ENCODE measurements around the gene TOX2.

Gene TOX2

DNA sequence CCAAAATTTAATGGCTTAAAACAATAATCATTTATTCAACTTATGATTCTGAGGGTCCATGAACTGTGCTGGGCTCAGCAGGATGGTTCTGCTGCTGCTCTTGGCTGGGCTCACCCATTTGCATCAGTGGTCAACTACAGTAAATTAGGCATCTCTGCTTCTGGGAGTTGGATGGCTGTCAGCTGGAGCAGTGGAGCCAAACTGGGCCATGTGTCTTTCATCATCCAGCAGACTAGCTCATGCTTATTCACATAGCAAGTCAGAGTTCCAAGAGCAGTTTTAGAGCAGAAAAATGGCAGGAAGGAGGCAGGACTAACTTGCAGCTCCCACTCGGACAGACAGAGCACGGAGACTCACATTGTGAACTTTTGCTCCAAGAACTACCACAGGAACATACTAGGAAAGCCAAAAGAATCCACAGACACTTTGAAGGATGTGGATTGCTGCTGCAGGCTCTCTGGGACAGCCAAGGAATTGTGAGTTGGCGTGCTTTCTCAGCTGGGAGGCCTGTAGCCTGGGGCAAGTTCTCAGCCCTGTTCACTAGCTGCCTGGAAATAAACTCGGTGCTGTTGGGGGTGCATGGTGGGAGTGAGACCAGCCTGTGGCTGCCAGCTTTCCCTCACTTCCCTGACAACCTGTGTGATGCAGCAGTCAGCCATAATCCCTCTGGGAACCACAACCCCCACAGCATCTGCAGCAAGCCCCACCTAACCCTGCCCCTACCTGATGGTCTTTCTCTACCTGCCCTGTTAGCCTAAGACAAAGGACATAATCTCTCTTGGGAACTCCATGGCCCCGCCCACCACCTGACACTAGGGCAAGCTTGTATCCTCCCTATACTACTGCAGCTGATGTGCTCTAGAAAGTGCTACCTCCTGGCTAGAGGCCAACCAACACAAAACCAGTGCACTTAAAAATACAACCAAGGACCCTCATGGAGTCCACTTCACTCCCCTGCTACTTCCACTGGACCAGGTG lies 143.3 kb downstream of the TOX2 start:
- no peak for DNase-seq (ENCODE audit: low spot score)

DNA sequence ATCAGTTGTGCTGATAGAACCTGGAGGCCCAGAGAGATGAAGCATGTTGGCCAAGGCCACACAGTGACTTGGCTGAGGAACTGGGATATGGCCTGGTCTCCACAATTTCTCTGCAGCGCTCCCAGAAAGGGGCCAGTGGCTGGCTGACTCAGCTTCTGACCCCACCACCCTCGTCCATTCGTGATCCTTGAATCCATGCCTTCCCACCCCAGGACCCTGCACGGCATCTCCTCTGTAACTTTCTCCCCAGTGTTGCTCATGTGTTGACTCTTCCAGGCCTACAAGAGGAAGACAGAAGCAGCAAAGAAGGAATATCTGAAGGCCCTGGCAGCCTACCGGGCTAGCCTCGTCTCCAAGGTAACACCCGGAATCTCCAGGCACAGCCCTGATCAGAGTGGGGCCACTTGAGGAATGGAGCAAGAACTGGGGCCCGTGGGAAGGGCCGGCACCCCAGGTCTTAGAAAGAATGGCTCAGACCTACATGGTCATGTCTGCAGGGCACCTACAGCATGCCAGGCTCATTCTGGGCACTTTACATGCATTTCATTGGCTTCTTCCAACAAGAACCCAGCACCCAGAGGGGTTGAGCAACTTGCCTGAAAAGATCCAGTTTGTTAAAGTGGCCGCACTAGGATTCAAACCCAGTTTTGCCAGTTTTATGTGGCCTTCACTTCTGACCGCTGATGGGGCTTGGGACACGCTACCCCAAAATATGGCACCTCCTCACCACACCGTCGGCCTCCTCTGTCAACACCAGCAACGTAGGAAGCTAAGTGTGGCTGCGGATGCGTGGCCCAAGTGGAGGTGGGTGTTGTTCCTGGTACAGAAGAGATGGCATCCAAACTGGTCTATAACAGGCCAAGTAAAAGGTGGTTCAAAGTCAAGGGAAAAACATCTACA lies 150.1 kb downstream of the TOX2 start:
- DNase-seq (ENCODE audit: low spot score): no peak

DNA sequence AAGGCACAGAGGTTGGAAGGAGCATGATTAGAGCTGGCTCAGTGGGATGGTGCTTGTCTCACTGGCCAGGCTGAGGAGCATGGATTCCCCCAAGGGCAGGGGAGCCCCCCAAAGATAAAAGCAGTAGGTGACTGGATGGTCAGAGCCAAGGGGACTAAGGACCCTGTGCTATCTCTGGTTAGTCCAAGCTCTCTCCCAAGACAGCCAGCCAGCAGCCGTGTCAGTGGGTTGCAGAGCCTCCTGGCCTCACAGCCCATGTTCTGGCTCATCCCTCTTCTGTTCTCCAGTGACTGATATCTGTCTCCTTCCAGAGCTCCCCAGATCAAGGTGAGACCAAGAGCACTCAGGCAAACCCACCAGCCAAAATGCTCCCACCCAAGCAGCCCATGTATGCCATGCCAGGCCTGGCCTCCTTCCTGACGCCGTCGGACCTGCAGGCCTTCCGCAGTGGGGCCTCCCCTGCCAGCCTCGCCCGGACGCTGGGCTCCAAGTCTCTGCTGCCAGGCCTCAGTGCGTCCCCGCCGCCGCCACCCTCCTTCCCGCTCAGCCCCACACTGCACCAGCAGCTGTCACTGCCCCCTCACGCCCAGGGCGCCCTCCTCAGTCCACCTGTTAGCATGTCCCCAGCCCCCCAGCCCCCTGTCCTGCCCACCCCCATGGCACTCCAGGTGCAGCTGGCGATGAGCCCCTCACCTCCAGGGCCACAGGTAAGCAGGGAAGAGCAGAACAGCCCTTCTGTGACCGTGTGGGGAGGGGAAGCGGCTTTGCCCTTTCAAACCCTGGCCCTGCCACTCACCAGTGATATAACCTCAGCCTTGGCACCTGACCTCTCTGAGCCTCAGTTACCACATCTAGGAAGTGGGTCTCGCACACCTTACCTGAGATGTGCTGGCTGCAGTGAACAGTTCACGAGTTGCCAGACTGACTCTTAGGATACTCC lies 151.0 kb downstream of the TOX2 start:
- no peak for DNase-seq (ENCODE audit: low spot score)

DNA sequence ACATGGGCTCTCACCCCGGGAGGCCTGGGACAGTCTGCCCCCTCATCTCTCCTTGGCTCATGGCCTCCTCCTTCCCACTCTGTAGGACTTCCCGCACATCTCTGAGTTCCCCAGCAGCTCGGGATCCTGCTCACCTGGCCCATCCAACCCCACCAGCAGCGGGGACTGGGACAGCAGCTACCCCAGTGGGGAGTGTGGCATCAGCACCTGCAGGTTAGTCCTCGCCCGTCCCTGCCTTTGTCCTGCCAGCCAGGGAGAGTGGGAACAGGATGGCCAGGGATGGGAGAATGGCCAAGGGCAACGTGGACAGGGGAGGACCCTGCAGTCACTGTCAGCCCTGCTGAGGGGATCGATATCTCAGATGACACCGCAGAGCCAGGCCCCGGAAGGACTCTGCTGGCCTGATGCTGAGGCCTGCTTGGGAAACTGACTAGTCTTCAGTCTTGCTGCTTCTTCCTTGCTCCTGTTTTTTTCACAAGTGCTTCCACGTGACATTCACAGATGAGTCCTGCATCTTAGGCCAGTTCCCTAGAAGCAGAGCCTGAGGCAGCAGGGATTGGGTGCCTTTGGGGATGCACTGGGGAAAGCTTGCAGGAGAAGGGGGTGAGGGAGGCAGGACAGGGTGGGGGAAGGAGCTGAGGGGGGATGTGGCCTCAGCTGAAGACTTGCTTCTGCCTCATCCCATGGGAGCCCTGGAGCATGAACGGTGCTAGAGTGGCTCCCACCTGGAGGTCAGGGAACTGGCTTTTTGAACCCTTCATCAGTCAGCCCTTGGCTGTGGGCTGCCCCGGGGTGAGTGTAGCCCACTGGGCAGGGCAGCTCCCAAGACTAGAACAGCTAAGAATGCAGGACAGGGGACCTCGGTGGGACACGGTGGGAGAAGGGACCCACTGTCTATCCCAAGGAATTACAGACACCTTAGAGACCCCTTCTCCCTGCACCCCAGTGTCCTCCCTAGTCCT lies 152.3 kb downstream of the TOX2 start:
- no peak for DNase-seq (ENCODE audit: low spot score)

DNA sequence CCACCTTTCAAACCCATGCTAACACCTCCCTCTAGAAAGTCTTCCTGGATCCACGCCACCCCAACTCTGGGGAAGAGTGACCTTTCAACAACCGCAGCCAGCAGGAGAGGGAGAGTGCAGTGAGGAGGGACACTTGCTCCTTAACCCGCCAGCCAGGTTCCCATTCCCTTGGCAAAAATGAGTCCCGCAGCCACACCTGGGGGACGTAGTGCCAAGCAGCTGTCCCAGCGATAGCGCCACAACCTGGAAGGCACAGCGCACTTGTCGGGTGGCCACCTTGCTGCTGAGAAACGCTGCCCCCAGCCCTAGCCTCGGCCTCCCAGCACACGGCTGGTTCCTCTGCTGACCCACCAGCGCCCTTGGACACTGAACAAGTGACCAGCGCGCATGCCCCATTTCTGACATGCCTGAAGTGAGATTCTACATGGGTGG lies 153.0 kb downstream of the TOX2 start:
- no peak for DNase-seq (ENCODE audit: low spot score)

DNA sequence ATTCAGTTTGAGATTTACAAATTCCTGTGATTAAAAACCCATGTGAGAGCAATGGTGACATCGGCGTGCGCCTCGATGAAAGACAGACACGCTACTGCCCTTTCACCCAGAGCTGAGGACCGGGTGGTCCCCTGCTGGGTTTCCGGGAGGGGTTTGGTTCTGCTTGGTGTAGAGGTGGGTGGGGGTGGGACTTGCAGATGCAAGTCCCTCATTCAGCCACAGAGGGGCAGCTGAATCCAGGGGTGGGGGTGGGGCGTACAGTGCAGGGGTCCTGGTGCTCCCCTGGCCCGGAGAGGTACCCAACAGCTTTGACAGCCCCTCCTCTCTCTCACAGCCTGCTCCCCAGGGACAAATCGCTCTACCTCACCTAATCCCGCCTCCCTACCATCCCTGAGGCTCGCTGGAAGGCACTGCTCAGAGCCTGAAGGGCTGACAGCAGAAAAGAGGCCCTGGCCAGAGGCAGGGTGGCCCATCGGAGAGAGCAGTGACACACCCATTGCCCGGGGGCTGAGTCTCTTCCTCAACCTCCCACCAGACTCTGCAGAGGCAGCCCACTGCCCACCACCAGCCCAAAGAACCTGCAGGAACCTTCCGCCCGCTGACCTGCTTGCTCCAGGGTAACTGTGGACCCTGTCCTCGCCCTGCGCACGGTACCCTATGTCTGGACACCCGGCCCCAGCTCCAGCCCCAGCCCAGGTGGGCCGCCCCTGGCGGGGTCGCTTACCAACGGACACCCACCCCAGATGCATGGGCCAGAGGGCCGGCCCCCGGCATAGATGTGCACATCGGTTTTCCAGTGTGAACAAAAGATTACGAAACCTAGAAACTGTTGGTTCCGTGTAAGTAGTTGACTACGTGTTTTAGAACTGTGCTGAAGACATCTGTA lies 153.9 kb downstream of the TOX2 start:
- DNase-seq (ENCODE audit: low spot score): no peak

DNA sequence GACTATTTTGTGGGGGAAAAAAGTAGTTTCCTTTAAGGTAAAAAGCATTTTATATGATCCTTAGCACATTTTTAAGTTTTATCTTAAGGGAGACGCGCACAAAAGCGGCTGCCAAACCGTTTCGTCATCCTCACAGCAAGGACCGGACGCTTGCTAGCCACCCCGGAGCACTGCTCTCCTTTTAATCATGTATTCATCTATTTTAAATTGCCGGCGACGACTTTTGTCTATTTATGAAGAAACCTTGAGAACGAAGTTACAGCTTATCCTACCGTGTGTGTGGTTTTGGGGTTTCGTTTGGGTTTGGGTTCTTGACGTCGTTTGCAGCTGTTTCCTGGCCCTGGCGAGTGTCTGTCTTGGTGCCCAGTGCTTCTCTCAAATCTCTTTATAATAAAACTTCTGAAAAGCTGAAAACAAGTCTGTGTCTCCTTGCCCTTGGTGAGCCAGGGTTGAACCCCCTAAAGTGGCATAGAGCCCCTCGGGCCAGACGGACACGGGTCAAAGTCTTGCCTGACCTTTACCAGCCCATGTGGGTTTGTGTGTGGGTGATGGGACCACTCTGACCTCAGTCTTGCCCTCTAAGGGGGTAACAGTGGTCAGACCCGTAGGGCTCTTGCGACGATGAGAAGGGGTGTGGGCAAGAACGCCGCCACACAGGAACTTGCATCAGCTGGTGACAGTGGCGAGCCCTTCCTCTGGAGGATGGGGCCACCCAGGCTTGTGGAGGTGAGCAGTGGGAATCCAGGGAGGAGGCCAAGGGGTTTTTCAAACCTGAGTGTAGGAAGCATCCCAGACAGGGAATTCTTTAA lies 154.8 kb downstream of the TOX2 start:
- no peak for DNase-seq (ENCODE audit: low spot score)

DNA sequence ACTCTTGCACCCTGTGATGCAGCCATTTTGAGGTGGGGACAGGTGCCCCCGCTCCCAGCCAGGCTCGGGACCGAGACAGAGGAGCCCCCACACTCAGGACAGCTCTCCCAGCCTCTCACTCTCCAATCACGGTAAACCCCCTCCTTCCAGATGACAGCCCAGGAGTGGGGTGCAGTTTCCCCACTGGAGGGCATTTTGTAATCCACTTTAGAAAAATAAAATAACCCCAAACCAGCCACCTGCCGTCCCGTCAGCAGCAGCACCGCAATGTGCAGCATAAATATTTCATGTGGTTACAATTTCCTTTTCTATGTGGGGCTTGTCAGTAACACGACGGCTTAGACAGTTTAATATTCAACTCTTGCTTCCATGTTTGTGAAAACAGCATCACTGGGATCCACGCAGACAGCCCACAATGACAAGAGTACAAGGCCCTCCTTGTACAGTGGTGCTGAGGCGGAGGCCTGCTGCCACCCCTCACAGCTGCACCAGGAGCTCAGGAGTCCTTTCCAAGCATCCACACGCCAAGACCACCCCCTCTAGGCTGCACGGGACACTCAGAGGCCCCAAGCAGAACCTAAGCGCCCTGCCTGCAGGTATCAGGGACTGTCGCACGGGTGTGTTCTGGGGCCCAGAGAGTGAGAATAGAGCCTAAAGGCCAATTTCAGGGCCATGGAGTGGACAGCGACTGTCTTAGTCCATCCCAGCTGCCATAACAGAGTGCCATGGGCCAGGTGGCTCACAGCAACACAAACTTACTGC lies 155.7 kb downstream of the TOX2 start:
- no peak for DNase-seq (ENCODE audit: low spot score)

DNA sequence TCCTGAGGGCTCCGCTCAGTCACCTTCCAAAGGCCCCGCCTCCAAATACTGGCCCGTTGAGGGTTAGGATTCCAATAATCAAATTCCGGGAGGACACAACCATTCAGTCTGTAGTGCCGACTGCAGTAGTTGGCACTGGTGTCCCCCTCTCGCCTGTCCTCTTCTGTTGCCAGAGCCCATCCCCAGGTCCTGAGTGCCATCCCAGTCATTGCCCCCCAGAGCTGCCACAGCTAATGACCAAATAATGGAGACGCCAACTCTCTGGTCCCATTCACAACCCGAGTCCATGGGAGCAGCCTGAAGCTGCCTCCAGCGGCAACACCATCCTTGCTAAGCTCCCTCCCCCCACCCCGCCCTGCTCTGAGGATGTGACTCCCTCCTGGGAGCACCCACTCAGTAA lies 156.4 kb downstream of the TOX2 start:
- DNase-seq (ENCODE audit: low spot score): no peak

DNA sequence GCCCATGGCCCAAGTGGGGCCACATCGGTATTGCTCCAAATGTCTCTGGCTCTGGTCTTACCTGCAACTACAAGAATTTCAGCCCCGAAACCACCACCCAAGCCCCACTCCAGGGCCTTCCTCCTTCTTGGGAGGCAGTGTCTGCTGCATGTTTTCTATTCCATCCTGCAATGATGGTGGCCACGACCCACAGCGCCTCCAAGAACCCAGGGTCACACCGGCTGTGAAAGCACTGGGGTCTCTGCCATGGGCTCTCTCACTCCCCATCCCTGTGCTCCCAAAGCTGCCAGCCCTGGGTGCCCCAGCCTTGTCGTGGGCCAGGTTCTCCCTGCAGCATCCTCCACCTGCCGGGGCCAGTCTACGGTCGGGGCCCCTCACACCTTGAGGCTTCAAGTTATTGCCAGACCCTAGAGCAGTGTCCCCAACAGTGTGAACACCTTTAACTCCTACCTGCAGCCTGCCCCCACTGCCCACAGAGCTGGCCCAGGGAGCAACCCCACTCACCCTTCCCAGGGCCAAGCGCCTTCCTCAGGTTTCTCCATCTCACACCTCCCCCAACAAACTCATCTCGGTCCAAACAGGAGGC lies 157.0 kb downstream of the TOX2 start:
- DNase-seq (ENCODE audit: low spot score): no peak

DNA sequence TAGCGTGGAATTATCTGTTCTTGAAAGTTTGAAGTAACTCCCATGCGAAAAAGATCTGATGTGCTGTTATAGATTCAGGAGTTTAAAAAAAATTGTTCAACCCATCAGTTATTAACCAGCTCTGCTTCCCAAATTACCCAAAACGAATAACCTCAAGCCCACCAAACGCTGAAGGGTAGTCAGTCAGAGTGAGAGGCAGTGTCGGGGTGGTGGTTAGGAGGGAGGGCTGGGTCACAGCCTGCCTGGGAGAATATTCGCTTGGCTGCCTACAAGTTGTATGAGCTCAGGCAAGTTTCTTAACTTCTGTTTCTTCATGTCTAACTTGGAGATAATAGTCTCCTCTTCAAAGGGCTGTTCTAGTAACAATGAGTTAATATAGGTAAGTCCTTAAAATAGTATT lies 157.7 kb downstream of the TOX2 start:
- DNase-seq (ENCODE audit: low spot score): no peak

DNA sequence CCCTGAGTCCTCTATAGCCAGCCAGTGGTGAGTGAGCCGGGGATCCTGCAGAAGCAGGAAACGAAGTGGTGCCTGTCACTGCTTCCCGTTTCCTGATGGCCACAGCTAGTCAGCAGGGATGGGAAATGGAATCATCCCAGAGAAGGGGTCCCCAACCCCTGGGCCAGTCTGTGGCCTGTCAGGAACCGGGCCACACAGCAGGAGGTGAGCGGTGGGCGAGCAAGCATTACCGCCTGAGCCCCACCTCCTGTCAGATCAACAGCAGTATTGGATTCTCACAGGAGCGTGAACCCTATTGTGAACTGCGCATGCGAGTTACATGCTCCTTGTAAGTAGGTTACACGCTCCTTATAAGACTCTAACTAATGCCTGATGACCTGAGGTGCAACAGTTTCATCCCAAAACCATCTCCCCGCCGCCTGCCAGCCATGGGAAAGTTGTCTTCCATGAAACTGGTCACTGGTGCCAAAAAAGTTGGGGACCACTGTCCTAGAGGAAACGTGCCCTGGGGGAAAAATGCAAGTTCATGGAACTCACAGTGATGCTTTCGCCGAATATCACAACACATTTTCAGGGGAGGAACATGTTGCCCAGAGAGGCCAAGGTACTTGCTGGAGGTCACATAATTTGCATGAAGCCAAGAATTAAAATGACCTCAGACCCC lies 158.5 kb downstream of the TOX2 start:
- DNase-seq (ENCODE audit: low spot score): no peak

DNA sequence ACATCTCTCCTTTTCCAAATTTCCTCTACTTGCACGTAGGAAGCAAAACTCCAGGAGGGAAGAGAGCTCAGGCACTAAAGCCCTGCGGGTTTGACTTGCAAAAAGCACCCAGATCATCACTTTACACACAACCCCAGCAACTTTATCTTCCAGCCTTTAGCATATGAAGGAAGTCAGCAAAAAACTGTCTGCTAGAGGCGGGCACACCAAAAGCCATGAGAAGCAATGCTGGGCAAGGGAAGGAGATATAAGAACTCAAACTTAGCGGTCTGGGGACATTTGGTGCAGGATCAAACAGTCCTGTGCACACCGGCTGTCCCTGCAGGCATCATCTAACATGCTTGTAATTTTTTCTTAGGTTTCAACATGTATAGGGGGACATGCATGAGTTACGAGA lies 159.0 kb downstream of the TOX2 start:
- no peak for DNase-seq (ENCODE audit: low spot score)

DNA sequence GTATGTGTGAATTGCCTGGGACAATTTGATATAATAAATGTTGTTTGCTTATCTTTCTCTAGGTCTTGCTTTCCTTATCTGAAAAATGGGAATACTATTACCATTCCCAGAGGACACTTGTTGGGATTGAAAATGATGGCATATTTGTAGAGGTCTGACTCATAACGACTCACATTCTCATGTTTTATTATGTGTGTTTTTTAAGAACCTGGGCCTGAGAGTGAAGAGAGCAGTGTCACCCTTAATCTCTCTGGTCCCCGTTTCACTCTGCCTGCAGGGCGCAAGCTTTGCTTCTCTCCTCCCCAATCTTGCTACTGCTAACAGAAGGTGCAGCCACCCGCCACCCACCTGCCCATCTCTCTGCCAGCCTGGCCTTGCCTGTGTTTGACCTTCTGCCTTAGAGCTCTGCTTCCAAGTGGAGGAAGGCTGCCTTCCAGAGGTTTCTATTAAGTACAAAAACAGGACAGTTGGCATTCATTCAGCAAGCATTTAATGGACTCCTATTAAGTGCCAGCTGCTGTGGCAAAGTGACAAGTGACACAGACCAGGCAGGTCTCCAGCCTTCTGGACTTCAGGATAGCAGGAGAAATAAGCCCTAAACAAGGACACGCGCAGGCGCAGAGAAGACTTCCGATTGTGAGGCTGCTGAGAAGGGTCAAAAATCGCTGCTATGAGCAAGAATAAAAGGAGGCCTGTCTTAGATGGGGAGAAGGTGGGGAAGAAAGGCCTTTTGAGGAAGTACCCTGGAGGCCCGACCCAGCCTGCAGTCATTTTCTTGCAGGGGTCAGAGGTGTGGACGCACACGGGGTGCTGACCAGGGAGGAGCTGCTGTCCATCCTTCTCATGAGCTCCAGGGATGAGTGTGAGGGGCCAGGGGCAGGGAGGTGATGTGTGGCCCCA lies 159.8 kb downstream of the TOX2 start:
- DNase-seq (ENCODE audit: low spot score): peak; percentile 56

DNA sequence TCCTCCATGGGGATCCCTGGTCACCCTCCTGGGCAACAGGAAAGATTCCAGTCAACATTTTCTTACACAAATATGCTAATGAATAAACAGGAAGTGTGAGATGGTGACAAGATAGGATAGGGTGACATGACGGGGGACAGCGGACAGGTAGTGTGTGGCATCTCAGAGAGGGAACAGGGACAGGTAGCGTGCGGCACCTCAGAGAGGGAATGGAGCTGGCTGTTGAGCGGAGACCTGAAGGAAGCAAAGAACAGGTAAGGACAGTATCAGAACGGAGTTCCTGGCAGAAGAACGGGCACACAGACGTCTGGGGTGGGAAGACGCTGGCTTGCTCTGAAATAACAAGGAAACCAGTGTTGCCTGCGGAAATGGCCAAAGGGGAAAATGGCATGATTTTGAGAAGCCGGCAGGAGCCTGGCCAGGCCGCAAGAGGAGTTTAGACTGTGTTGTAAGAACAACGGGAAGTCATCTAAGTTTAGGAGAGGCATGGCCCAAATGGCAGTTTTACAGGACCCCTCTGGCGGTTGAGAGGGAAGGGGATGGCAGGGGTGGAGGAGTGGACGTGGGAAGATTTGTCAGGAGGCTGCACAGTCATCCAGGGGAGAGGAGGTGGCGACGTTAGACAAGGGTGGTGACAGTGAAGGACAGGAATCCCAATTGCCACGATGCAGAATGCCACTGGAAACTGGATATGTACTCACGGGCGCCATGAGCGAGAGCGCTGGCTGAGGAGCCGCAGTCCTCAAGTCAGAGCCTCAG lies 160.7 kb downstream of the TOX2 start:
- no peak for DNase-seq (ENCODE audit: low spot score)

All from GM03348 (cell line).